ENCODE results near the gene ZFR.

DNA sequence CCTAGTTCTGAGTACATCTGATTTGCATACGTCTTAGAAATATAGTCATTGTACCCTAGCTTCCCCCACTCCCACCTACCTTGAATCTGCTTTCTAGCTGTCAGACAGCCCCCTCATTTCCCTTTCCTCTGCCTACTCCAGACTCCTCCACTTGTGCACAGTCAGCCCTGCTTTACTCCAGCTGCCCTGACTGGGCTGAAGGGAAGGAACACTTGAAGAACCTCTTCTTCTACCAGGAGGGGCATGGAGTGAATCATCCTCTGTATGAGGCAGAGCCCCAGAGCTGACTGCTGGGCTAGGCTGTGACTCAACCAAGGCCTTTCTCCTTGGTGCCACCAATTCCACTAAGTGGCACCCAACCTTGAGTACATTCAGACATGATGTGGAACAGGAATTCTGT, 18.1 kb upstream of the ZFR start:
- TF ChIP-seq, protein P1, sequence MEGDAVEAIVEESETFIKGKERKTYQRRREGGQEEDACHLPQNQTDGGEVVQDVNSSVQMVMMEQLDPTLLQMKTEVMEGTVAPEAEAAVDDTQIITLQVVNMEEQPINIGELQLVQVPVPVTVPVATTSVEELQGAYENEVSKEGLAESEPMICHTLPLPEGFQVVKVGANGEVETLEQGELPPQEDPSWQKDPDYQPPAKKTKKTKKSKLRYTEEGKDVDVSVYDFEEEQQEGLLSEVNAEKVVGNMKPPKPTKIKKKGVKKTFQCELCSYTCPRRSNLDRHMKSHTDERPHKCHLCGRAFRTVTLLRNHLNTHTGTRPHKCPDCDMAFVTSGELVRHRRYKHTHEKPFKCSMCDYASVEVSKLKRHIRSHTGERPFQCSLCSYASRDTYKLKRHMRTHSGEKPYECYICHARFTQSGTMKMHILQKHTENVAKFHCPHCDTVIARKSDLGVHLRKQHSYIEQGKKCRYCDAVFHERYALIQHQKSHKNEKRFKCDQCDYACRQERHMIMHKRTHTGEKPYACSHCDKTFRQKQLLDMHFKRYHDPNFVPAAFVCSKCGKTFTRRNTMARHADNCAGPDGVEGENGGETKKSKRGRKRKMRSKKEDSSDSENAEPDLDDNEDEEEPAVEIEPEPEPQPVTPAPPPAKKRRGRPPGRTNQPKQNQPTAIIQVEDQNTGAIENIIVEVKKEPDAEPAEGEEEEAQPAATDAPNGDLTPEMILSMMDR (IDR thresholded peaks at IDR 0.05): no peak
- TF ChIP-seq POLR2A (IDR thresholded peaks at IDR 0.05) (no peak), EP300 (IDR thresholded peaks at IDR 0.05) (no peak)

Data from ovary (tissue), 3 donors.